Adrenal gland (tissue), 5 donors: Measurements from ENCODE around the gene ANKRD42.

Experiments used
- POLR2A ChIP-seq, 2 donors: fragments of 450-650 bp; IDR thresholded peaks; one replicate each; pipeline ENCODE4 v1.6.1; 2017; ENCODE audit warnings: antibody characterized with exemption in 2 of 2, mild to moderate bottlenecking in 2 of 2, moderate library complexity in 1 of 2
- TF ChIP-seq, protein P1 (sequence below), 6 experiments: fragments of 450-650 bp in 4 of 6; fragments of 200-600 bp in 2 of 6; sonication (generic) in 1 of 6; IDR thresholded peaks; 1 replicate in 5 of 6; 2 replicates in 1 of 6; pipeline versions ENCODE4 v1.5.1 to v1.8.0; 2016 to 2021; ENCODE audit warnings: antibody characterized with exemption in 6 of 6, mild to moderate bottlenecking in 2 of 6, moderate library complexity in 1 of 6
- donor health status: DM: no; HTN: no; CAD: no.

DNA sequence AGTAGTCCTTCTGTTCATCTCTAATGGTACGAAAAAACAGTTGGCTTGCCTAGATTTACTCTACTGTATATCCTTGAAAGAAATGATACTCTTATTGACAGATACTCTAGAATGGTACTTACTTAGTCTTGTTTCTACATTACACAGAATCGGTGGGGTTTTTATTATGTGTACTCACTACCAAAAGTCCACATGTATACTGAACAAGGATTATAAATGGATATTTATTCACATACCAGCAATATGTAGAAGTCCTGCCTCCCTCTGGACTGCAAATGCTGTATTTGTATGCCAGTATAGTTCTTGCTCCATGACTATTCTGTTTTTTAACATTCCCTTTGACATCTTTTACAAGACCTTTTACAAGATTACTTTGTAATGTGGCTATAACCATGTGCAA is 22.6 kb upstream of the ANKRD42 start:
- TF ChIP-seq, protein P1, sequence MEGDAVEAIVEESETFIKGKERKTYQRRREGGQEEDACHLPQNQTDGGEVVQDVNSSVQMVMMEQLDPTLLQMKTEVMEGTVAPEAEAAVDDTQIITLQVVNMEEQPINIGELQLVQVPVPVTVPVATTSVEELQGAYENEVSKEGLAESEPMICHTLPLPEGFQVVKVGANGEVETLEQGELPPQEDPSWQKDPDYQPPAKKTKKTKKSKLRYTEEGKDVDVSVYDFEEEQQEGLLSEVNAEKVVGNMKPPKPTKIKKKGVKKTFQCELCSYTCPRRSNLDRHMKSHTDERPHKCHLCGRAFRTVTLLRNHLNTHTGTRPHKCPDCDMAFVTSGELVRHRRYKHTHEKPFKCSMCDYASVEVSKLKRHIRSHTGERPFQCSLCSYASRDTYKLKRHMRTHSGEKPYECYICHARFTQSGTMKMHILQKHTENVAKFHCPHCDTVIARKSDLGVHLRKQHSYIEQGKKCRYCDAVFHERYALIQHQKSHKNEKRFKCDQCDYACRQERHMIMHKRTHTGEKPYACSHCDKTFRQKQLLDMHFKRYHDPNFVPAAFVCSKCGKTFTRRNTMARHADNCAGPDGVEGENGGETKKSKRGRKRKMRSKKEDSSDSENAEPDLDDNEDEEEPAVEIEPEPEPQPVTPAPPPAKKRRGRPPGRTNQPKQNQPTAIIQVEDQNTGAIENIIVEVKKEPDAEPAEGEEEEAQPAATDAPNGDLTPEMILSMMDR (IDR thresholded peaks at IDR 0.05) = no peak
- no peak for TF ChIP-seq POLR2A (IDR thresholded peaks at IDR 0.05)
